ENCODE data around the gene KCNMB2.
"Not testable (repeated sequence)": the region's sequence is repeated elsewhere in the genome, so short reads cannot be mapped to it uniquely, and the experiment has no call there.

The KCNMB2 gene

GRCh38 chr3:178847190-178847589 lies 311.0 kb downstream of the KCNMB2 start:
- Mint-ChIP-seq H3K27me3 (no peaks in the 10 kb centered on the region), H3K4me3 (no peak overlapping the region), H3K4me1 (no peaks in the 10 kb centered on the region), H3K27ac (no peak overlapping the region), H3K36me3 (no peaks in the 10 kb centered on the region), H3K9me3 (no peaks in the 10 kb centered on the region)
- DNase-seq (no peak), ATAC-seq (replicated peaks) (no peak)

GRCh38 chr3:178849199-178849910 lies 313.1 kb downstream of the KCNMB2 start:
- Mint-ChIP-seq H3K27me3 (no peaks in the 10 kb centered on the region), H3K9me3 (no peaks in the 10 kb centered on the region), H3K4me1 (no peaks in the 10 kb centered on the region), H3K36me3 (no peaks in the 10 kb centered on the region), H3K27ac (no peak overlapping the region), H3K4me3 (no peak overlapping the region)
- ATAC-seq (replicated peaks), result no peak
- no peak for DNase-seq

GRCh38 chr3:178850450-178851190 lies 314.4 kb downstream of the KCNMB2 start:
- Mint-ChIP-seq H3K27me3 (no peaks in the 10 kb centered on the region), H3K4me3 (no peak overlapping the region), H3K27ac (no peak overlapping the region), H3K9me3 (no peaks in the 10 kb centered on the region), H3K36me3 (no peaks in the 10 kb centered on the region), H3K4me1 (no peaks in the 10 kb centered on the region)
- DNase-seq, result no peak
- no peak for ATAC-seq (replicated peaks)

- H3K27me3 Mint-ChIP-seq, result no peaks in the 10 kb centered on the region
- no peak overlapping the region for H3K27ac Mint-ChIP-seq
- H3K4me3 Mint-ChIP-seq, result no peak overlapping the region
- no peaks in the 10 kb centered on the region for H3K36me3 Mint-ChIP-seq
- H3K9me3 Mint-ChIP-seq, result no peaks in the 10 kb centered on the region
- H3K4me1 Mint-ChIP-seq, result no peaks in the 10 kb centered on the region
- ATAC-seq (replicated peaks), result no peak
- no peak for DNase-seq
Measured at GRCh38 chr3:178851564-178851963, 315.3 kb downstream of the KCNMB2 start.

GRCh38 chr3:178856804-178857203 lies 320.6 kb downstream of the KCNMB2 start:
- Mint-ChIP-seq H3K27me3 (no peaks in the 10 kb centered on the region), H3K9me3 (peaks cover 0 to 3% of the 10 kb centered on the region in 2 donors), H3K36me3 (peaks cover 0 to 3% of the 10 kb centered on the region in 2 donors), H3K4me3 (no peak overlapping the region), H3K27ac (no peak overlapping the region), H3K4me1 (no peaks in the 10 kb centered on the region)
- ATAC-seq (replicated peaks) (no peak), DNase-seq (no peak)

GRCh38 chr3:178859386-178859785 lies 323.1 kb downstream of the KCNMB2 start:
- H3K27me3 Mint-ChIP-seq, result no peaks in the 10 kb centered on the region

GRCh38 chr3:178859900-178860436 lies 323.7 kb downstream of the KCNMB2 start:
- not testable (repeated sequence) for H3K27ac Mint-ChIP-seq; DNase-seq; ATAC-seq (replicated peaks); H3K4me3 Mint-ChIP-seq; H3K27me3 Mint-ChIP-seq; H3K9me3 Mint-ChIP-seq; H3K4me1 Mint-ChIP-seq; H3K36me3 Mint-ChIP-seq

More at GRCh38 chr3:178859386-178859785, 323.1 kb downstream of the KCNMB2 start:
- Mint-ChIP-seq H3K9me3 (peaks cover 0 to 3% of the 10 kb centered on the region in 2 donors), H3K4me3 (no peak overlapping the region), H3K36me3 (peaks cover 0 to 3% of the 10 kb centered on the region in 2 donors), H3K27ac (no peak overlapping the region), H3K4me1 (no peaks in the 10 kb centered on the region)
- DNase-seq (no peak), ATAC-seq (replicated peaks) (no peak)

GRCh38 chr3:178868681-178869080 lies 332.4 kb downstream of the KCNMB2 start:
- Mint-ChIP-seq H3K36me3 (no peaks in the 10 kb centered on the region), H3K9me3 (no peaks in the 10 kb centered on the region), H3K4me3 (no peak overlapping the region), H3K27ac (no peak overlapping the region), H3K27me3 (no peaks in the 10 kb centered on the region), H3K4me1 (peaks cover 0 to 2% of the 10 kb centered on the region in 2 donors)
- ATAC-seq (replicated peaks) (no peak), DNase-seq (no peak)

- ATAC-seq (replicated peaks) (no peak), DNase-seq (no peak)
- Mint-ChIP-seq H3K9me3 (no peaks in the 10 kb centered on the region), H3K4me1 (peaks cover 0 to 2% of the 10 kb centered on the region in 2 donors), H3K27me3 (no peaks in the 10 kb centered on the region), H3K4me3 (no peak overlapping the region), H3K36me3 (no peaks in the 10 kb centered on the region), H3K27ac (no peak overlapping the region)
Measured at GRCh38 chr3:178870085-178870484, 333.8 kb downstream of the KCNMB2 start.

GRCh38 chr3:178875157-178875556 lies 338.9 kb downstream of the KCNMB2 start:
- peaks cover 0 to 2% of the 10 kb centered on the region in 2 donors for H3K9me3 Mint-ChIP-seq
- DNase-seq (no peak), ATAC-seq (replicated peaks) (no peak)
- no peak overlapping the region for H3K4me3 Mint-ChIP-seq
- H3K27me3 Mint-ChIP-seq, result no peaks in the 10 kb centered on the region
- peaks cover 0 to 1% of the 10 kb centered on the region in 2 donors for H3K36me3 Mint-ChIP-seq
- no peak overlapping the region for H3K27ac Mint-ChIP-seq
- H3K4me1 Mint-ChIP-seq, result no peaks in the 10 kb centered on the region

- no peaks in the 10 kb centered on the region for H3K27me3 Mint-ChIP-seq
- H3K36me3 Mint-ChIP-seq, result peaks cover 0 to 1% of the 10 kb centered on the region in 2 donors
- H3K27ac Mint-ChIP-seq, result no peak overlapping the region
- peaks cover 0 to 2% of the 10 kb centered on the region in 2 donors for H3K9me3 Mint-ChIP-seq
- no peak for ATAC-seq (replicated peaks)
- H3K4me1 Mint-ChIP-seq, result no peaks in the 10 kb centered on the region
- H3K4me3 Mint-ChIP-seq, result no peak overlapping the region
- no peak for DNase-seq
Measured at GRCh38 chr3:178875836-178876235, 339.6 kb downstream of the KCNMB2 start.

- no peak overlapping the region for H3K27ac Mint-ChIP-seq
- H3K4me1 Mint-ChIP-seq, result no peaks in the 10 kb centered on the region
- H3K27me3 Mint-ChIP-seq, result no peaks in the 10 kb centered on the region
- DNase-seq (no peak), ATAC-seq (replicated peaks) (no peak)
- peaks cover 4 to 8% of the 10 kb centered on the region in 2 donors for H3K9me3 Mint-ChIP-seq
- H3K36me3 Mint-ChIP-seq, result peaks cover 1 to 5% of the 10 kb centered on the region in 2 donors
- H3K4me3 Mint-ChIP-seq, result no peak overlapping the region
Measured at GRCh38 chr3:178880274-178880673, 344.0 kb downstream of the KCNMB2 start.
